Embryonic facial prominence (tissue), 1 donor: ENCODE measurements around the gene DNAAF5.
"Not testable (repeated sequence)": the region's sequence is repeated elsewhere in the genome, so short reads cannot be mapped to it uniquely, and the experiment has no call there.

Experiments
- DNase-seq: peaks from one replicate; pipeline ENCODE4 v3.0.0-alpha.2; 2016; ENCODE audit errors: extremely low spot score

The DNAAF5 gene

GRCh38 chr7:781936-782529, 55.5 kb downstream of the DNAAF5 start:
- DNase-seq: no peak

GRCh38 chr7:782718-783449, 56.4 kb downstream of the DNAAF5 start:
- no peak for DNase-seq

GRCh38 chr7:783556-784490, 57.3 kb downstream of the DNAAF5 start:
- DNase-seq: no peak

- DNase-seq: no peak
These were observed 58.5 kb downstream of the DNAAF5 start for GRCh38 chr7:784971-785370.

- DNase-seq: no peak
These were observed 58.9 kb downstream of the DNAAF5 start for GRCh38 chr7:785416-785815.

GRCh38 chr7:786472-787255, 60.2 kb downstream of the DNAAF5 start:
- no peak for DNase-seq

- no peak for DNase-seq
These were observed 61.1 kb downstream of the DNAAF5 start for GRCh38 chr7:787332-788240.

- DNase-seq: no peak
These were observed 65.0 kb downstream of the DNAAF5 start for GRCh38 chr7:791519-791918.

- no peak for DNase-seq
These were observed 67.7 kb downstream of the DNAAF5 start for GRCh38 chr7:794207-794606.

- DNase-seq: no peak
These were observed 68.3 kb downstream of the DNAAF5 start for GRCh38 chr7:794671-795329.

- not testable (repeated sequence) for DNase-seq
These were observed 70.1 kb downstream of the DNAAF5 start for GRCh38 chr7:796434-797169.

- DNase-seq: no peak
These were observed 72.5 kb downstream of the DNAAF5 start for GRCh38 chr7:798921-799470.

GRCh38 chr7:800692-801091, 74.2 kb downstream of the DNAAF5 start:
- DNase-seq: no peak

- DNase-seq: not testable (repeated sequence)
These were observed 74.9 kb downstream of the DNAAF5 start for GRCh38 chr7:801351-801750.

GRCh38 chr7:801940-802381, 75.5 kb downstream of the DNAAF5 start:
- DNase-seq: no peak

- DNase-seq: no peak
These were observed 76.2 kb downstream of the DNAAF5 start for GRCh38 chr7:802500-803242.

GRCh38 chr7:803243-803635, 76.7 kb downstream of the DNAAF5 start:
- DNase-seq: no peak

- not testable (repeated sequence) for DNase-seq
These were observed 77.3 kb downstream of the DNAAF5 start for GRCh38 chr7:803796-804195.
